Measurements from ENCODE around the gene SELENOW. TPM values are rescaled to one million over a fixed set of nuclear protein-coding genes. Genes with fewer than 3 reads are reported as not detected.

The SELENOW gene
- total and polyA plus RNA-seq, 2 of the 4 experiments (the other 2 are of a cell fraction), result 61.3 to 217 TPM

GRCh38 chr19:47832723-47833122, 54.2 kb downstream of the SELENOW start:
- intact Hi-C loops (cut with micrococcal nuclease), result no loop called here
- TF ChIP-seq CTCF (conservative IDR thresholded peaks at IDR 0.05; ENCODE audit: low read depth, low read length), result no peak
- no peak for TF ChIP-seq CHD1 (IDR thresholded peaks at IDR 0.05; ENCODE audit: low read depth, low read length)
- no peak for TF ChIP-seq RCOR1 (IDR thresholded peaks at IDR 0.05; ENCODE audit: insufficient replicate concordance, low read length)
- no CpG with 5 or more reads among the region's 4 CpGs for WGBS, 2 experiments (ENCODE audit: extremely low coverage in 2 of 2, insufficient read length in 1 of 2)
- no peak overlapping the region for H3K4me2 ChIP-seq (ENCODE audit: low read depth, low read length)
- H3K4me1 ChIP-seq (ENCODE audit: control insufficient read depth, insufficient read depth, low read length), result no peaks in the 10 kb centered on the region
- no peak overlapping the region for H2AFZ ChIP-seq (replicated peaks; ENCODE audit: low read length, poor library complexity)
- no peak overlapping the region for H3K23ac ChIP-seq (ENCODE audit: low read depth, low read length)
- in situ Hi-C loops (cut with MboI; ENCODE audit: low sequenced_read_pairs), result no loop called here
- no peaks in the 10 kb centered on the region for H3K9me3 ChIP-seq (ENCODE audit: control insufficient read depth, insufficient read depth, low read length)
- ChIA-PET CTCF (no interaction called here), POLR2A (ENCODE audit: unreplicated experiment) (no interaction called here)
- H3K4ac ChIP-seq (ENCODE audit: low read depth, low read length), result no peak overlapping the region
- H3K56ac ChIP-seq (ENCODE audit: extremely low read depth, insufficient read depth, low read length), result no peak overlapping the region
- H4K8ac ChIP-seq (ENCODE audit: low read depth in 2 of 2, low read length in 2 of 2), result no peak overlapping the region
- no peak overlapping the region for H3K4me3 ChIP-seq (ENCODE audit: insufficient read depth, low read depth, low read length)
- H3K36me3 ChIP-seq (ENCODE audit: control insufficient read depth, insufficient read depth, low read length), result no peaks in the 10 kb centered on the region
- no peak overlapping the region for H2BK20ac ChIP-seq (ENCODE audit: low read depth, low read length)
- no peaks in the 10 kb centered on the region for H3K79me1 ChIP-seq (ENCODE audit: low read depth in 1 of 2, low read length in 2 of 2)
- dilution Hi-C loops (cut with HindIII; ENCODE audit: low sequenced_read_pairs, unreplicated experiment), result no loop called here
- H3K27me3 ChIP-seq (ENCODE audit: control insufficient read depth, insufficient read depth, low read length), result peaks cover 2% of the 10 kb centered on the region
- no peak overlapping the region for H2BK15ac ChIP-seq (ENCODE audit: low read depth, low read length)
- no peak overlapping the region for H2BK5ac ChIP-seq (ENCODE audit: low read depth, low read length, poor library complexity, severe bottlenecking)
- H3K18ac ChIP-seq (ENCODE audit: low read depth, low read length), result no peak overlapping the region
- no peak overlapping the region for H4K5ac ChIP-seq (ENCODE audit: low read depth, low read length)
- H2AK9ac ChIP-seq (replicated peaks; ENCODE audit: low read depth, low read length, poor library complexity), result no peak overlapping the region
- no peak overlapping the region for H4K91ac ChIP-seq (ENCODE audit: insufficient read depth, low read depth, low read length)
- H2AK5ac ChIP-seq (ENCODE audit: low read depth, low read length), result no peak overlapping the region
- ATAC-seq (ENCODE audit: low read depth) (no peak), DNase-seq (no peak)
- H4K20me1 ChIP-seq (ENCODE audit: insufficient read depth, low read length), result no peaks in the 10 kb centered on the region
- no TSS peak for BruUV-seq (replicated peaks)
- no peak overlapping the region for H2BK120ac ChIP-seq (ENCODE audit: low read depth, low read length)
- no peaks in the 10 kb centered on the region for H3K9me1 ChIP-seq (ENCODE audit: insufficient read depth, low read length)
- H3K14ac ChIP-seq (replicated peaks; ENCODE audit: low read depth, low read length), result no peak overlapping the region
- H3K9ac ChIP-seq (ENCODE audit: low read depth, low read length), result no peak overlapping the region
- H3K27ac ChIP-seq (ENCODE audit: insufficient read depth, low read length), result no peak overlapping the region

Small RNA genes within 50 kb of the gene (microRNA-seq; reads per million reads assigned to microRNA genes)
- gene AC008745.1 (ENCODE audit: insufficient read depth, insufficient read length) (not detected), gene SNORD23 (ENCODE audit: insufficient read depth, insufficient read length) (not detected)

Small RNA genes within 50 kb of the gene (small RNA-seq; reads per million reads assigned to genes)
- 0 reads per million in 5 experiments for gene AC008745.1
- gene SNORD23, result 0 reads per million in 5 experiments

Other genes starting within 250 kb of the SELENOW start
- not detected in 2 replicates for gene ZNF541, start 205.6 kb upstream of the SELENOW start, total RNA-seq (2012; rRNA removed)
- not detected in 2 replicates for gene ZNF541, start 205.6 kb upstream of the SELENOW start, polyA plus RNA-seq (2012; rRNA removed)
- gene BICRA, start 169.6 kb upstream of the SELENOW start, total RNA-seq (2012; rRNA removed), result 1.8 and 3.1 TPM in 2 replicates
- 3.5 and 3.9 TPM in 2 replicates for gene BICRA, start 169.6 kb upstream of the SELENOW start, polyA plus RNA-seq (2012; rRNA removed)
- 31.9 and 35.3 TPM in 2 replicates for gene EHD2, start 65.3 kb upstream of the SELENOW start, total RNA-seq (2012; rRNA removed)
- 152 and 181 TPM in 2 replicates for gene EHD2, start 65.3 kb upstream of the SELENOW start, polyA plus RNA-seq (2012; rRNA removed)
- gene NOP53, start 33.2 kb upstream of the SELENOW start, total RNA-seq (2012; rRNA removed), result 57.2 and 59.5 TPM in 2 replicates
- 83.2 and 85.9 TPM in 2 replicates for gene NOP53, start 33.2 kb upstream of the SELENOW start, polyA plus RNA-seq (2012; rRNA removed)
- gene TPRX1, start 25.8 kb downstream of the SELENOW start, total RNA-seq (2012; rRNA removed), result not detected in 2 replicates
- not detected in 2 replicates for gene TPRX1, start 25.8 kb downstream of the SELENOW start, polyA plus RNA-seq (2012; rRNA removed)
- gene CRX, start 43.2 kb downstream of the SELENOW start, total RNA-seq (2012; rRNA removed), result not detected in 2 replicates
- not detected in 2 replicates for gene CRX, start 43.2 kb downstream of the SELENOW start, polyA plus RNA-seq (2012; rRNA removed)
- not detected in 2 replicates for gene TPRX2, start 80.5 kb downstream of the SELENOW start, total RNA-seq (2012; rRNA removed)
- not detected in 2 replicates for gene TPRX2, start 80.5 kb downstream of the SELENOW start, polyA plus RNA-seq (2012; rRNA removed)
- not detected in 2 replicates for gene SULT2A1, start 107.6 kb downstream of the SELENOW start, total RNA-seq (2012; rRNA removed)
- gene SULT2A1, start 107.6 kb downstream of the SELENOW start, polyA plus RNA-seq (2012; rRNA removed), result not detected in 2 replicates
- not detected in 2 replicates for gene BSPH1, start 213.5 kb downstream of the SELENOW start, total RNA-seq (2012; rRNA removed)
- not detected in 2 replicates for gene BSPH1, start 213.5 kb downstream of the SELENOW start, polyA plus RNA-seq (2012; rRNA removed)
- not detected in 2 replicates for gene ELSPBP1, start 215.9 kb downstream of the SELENOW start, total RNA-seq (2012; rRNA removed)
- gene ELSPBP1, start 215.9 kb downstream of the SELENOW start, polyA plus RNA-seq (2012; rRNA removed), result not detected in 2 replicates

Data from IMR-90 (cell line).